ENCODE data around the gene RPL10. TPM values are rescaled to one million over a fixed set of nuclear protein-coding genes. Genes with fewer than 3 reads are reported as not detected.

RPL10 gene
- total RNA-seq, 2 donors from 2014 or later, result 2,221 to 4,479 TPM

GRCh38 chrX:154443992-154444754 lies 46.0 kb downstream of the RPL10 start, which contains the start of gene FAM50A:
Gene FAM50A (plus strand): TSS chrX:154444141. CDS start chrX:154444236, 95 bp downstream.
- peaks cover 8% of the 10 kb centered on the region for H3K36me3 ChIP-seq
- TF ChIP-seq CTCF (IDR thresholded peaks at IDR 0.05), result no peak

GRCh38 chrX:154444755-154445246 lies 46.6 kb downstream of the RPL10 start:
- peaks cover 6 to 22% of the 10 kb centered on the region in 2 donors for H3K4me1 ChIP-seq (ENCODE audit: control insufficient read depth in 1 of 2, low read depth in 2 of 2)
- H3K36me3 ChIP-seq, result peaks cover 10% of the 10 kb centered on the region
- ATAC-seq (ENCODE audit: insufficient number of reproducible peaks, low FRiP score, low read depth) (no peak), DNase-seq (ENCODE audit: low spot score) (no peak)
- no peak for TF ChIP-seq CTCF (IDR thresholded peaks at IDR 0.05)
- peak overlapping the region; percentile 38 to 71 for H3K27ac ChIP-seq
- no peaks in the 10 kb centered on the region for H3K9me3 ChIP-seq
- peak overlapping the region; percentile 78 for H3K4me3 ChIP-seq
- H3K27me3 ChIP-seq (replicated peaks; ENCODE audit: insufficient read depth), result no peaks in the 10 kb centered on the region

More at GRCh38 chrX:154443992-154444754, 46.0 kb downstream of the RPL10 start, which contains the start of gene FAM50A:
- H3K27ac ChIP-seq, result peak within 1 kb of the TSS; percentile 66 to 77
- ATAC-seq (ENCODE audit: insufficient number of reproducible peaks, low FRiP score, low read depth), result no peak
- H3K4me3 ChIP-seq, result peak within 1 kb of the TSS; percentile 78
- H3K9me3 ChIP-seq, result no peaks in the 10 kb centered on the region
- no peak for DNase-seq (ENCODE audit: low spot score)
- H3K4me1 ChIP-seq (ENCODE audit: control insufficient read depth in 1 of 2, low read depth in 2 of 2), result peaks cover 6 to 23% of the 10 kb centered on the region in 2 donors
- H3K27me3 ChIP-seq (replicated peaks; ENCODE audit: insufficient read depth), result no peaks in the 10 kb centered on the region

- H3K4me3 ChIP-seq, result no peak overlapping the region
- peaks cover 18% of the 10 kb centered on the region for H3K36me3 ChIP-seq
- no peak overlapping the region for H3K27ac ChIP-seq
- no peak for DNase-seq (ENCODE audit: low spot score)
- no peaks in the 10 kb centered on the region for H3K27me3 ChIP-seq (replicated peaks; ENCODE audit: insufficient read depth)
- peaks cover 6 to 22% of the 10 kb centered on the region in 2 donors for H3K4me1 ChIP-seq (ENCODE audit: control insufficient read depth in 1 of 2, low read depth in 2 of 2)
- no peak for ATAC-seq (ENCODE audit: insufficient number of reproducible peaks, low FRiP score, low read depth)
- no peak for TF ChIP-seq CTCF (IDR thresholded peaks at IDR 0.05)
- no peaks in the 10 kb centered on the region for H3K9me3 ChIP-seq
These were observed 47.6 kb downstream of the RPL10 start for GRCh38 chrX:154445776-154446175.

- Histone ChIP-seq H3K9me3 (no peaks in the 10 kb centered on the region), H3K27me3 (replicated peaks; ENCODE audit: insufficient read depth) (no peaks in the 10 kb centered on the region), H3K4me3 (no peak overlapping the region), H3K27ac (no peak overlapping the region), H3K36me3 (peaks cover 18% of the 10 kb centered on the region), H3K4me1 (ENCODE audit: control insufficient read depth in 1 of 2, low read depth in 2 of 2) (peaks cover 6 to 22% of the 10 kb centered on the region in 2 donors)
- ATAC-seq (ENCODE audit: insufficient number of reproducible peaks, low FRiP score, low read depth) (no peak), DNase-seq (ENCODE audit: low spot score) (no peak)
- TF ChIP-seq CTCF (IDR thresholded peaks at IDR 0.05), result no peak
These were observed 48.3 kb downstream of the RPL10 start for GRCh38 chrX:154446430-154446829.

GRCh38 chrX:154448484-154448883 lies 50.3 kb downstream of the RPL10 start:
- DNase-seq (ENCODE audit: low spot score), result no peak
- no peak overlapping the region for H3K27ac ChIP-seq
- TF ChIP-seq CTCF (IDR thresholded peaks at IDR 0.05), result no peak
- no peaks in the 10 kb centered on the region for H3K27me3 ChIP-seq (replicated peaks; ENCODE audit: insufficient read depth)
- ATAC-seq (ENCODE audit: insufficient number of reproducible peaks, low FRiP score, low read depth), result no peak
- H3K4me3 ChIP-seq, result no peak overlapping the region
- peaks cover 6 to 19% of the 10 kb centered on the region in 2 donors for H3K4me1 ChIP-seq (ENCODE audit: control insufficient read depth in 1 of 2, low read depth in 2 of 2)
- H3K9me3 ChIP-seq, result no peaks in the 10 kb centered on the region
- peaks cover 18% of the 10 kb centered on the region for H3K36me3 ChIP-seq
